ENCODE measurements around the gene GSTA3. TPM values are rescaled to one million over a fixed set of nuclear protein-coding genes. Genes with fewer than 3 reads are reported as not detected.
"Not testable (repeated sequence)": the region's sequence is repeated elsewhere in the genome, so short reads cannot be mapped to it uniquely, and the experiment has no call there.

Gene GSTA3
- total and polyA plus RNA-seq, 8 donors = not detected

DNA sequence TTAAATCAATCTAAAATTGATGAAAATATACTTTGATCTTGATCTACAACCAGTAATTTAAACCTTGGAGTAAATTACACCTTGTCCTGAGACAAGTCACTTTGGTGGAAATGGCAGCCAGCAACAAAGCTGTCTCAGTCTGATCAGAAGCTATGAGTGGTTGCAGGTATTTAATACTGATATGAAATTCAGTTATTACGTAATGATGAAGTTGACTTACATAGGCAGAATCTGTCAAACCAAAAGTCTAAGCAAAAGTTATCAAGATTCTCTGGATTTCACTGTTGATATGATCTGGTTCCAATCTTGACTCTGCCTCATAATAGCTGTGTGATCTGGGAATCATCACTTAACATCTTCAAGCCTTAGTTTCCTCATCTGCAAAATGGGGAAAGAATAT lies 41.3 kb downstream of the GSTA3 start:
- Histone ChIP-seq H3K4me1 (no peaks in the 10 kb centered on the region), H3K9me3 (no peaks in the 10 kb centered on the region), H3K36me3 (no peaks in the 10 kb centered on the region), H3K27me3 (no peaks in the 10 kb centered on the region), H3K4me3 (no peak overlapping the region), H3K27ac (no peak overlapping the region)
- intact Hi-C loops (cut with DNase I) = no loop called here
- no peak for FAIRE-seq
- DNase-seq = no peak
- ATAC-seq = no peak
- 85 to 89% methylated on average over 1 of the region's 1 CpG for WGBS, 2 donors
- TF ChIP-seq CTCF (IDR thresholded peaks at IDR 0.05) = no peak

GRCh38 chr6:52861151-52861550 lies 48.3 kb downstream of the GSTA3 start:
- H3K27me3 ChIP-seq; H3K9me3 ChIP-seq; H3K4me3 ChIP-seq; H3K4me1 ChIP-seq; H3K36me3 ChIP-seq; FAIRE-seq; H3K27ac ChIP-seq; ATAC-seq; intact Hi-C loops (cut with DNase I): not testable (repeated sequence)
- peak in 4 of 6 donors; percentile 10 to 41 (median 19) for DNase-seq
- 50 to 53% methylated on average over 7 of the region's 7 CpGs for WGBS, 2 donors

GRCh38 chr6:52858416-52858815 lies 51.1 kb downstream of the GSTA3 start:
- H3K4me1 ChIP-seq = no peaks in the 10 kb centered on the region
- intact Hi-C loops (cut with DNase I) = no loop called here
- 92 to 93% methylated on average over 4 of the region's 4 CpGs for WGBS, 2 donors
- DNase-seq = no peak
- no peak for TF ChIP-seq CTCF (IDR thresholded peaks at IDR 0.05)
- no peak for ATAC-seq
- H3K27ac ChIP-seq = no peak overlapping the region
- no peak for FAIRE-seq
- H3K9me3 ChIP-seq = no peaks in the 10 kb centered on the region
- no peak overlapping the region for H3K4me3 ChIP-seq
- H3K36me3 ChIP-seq = no peaks in the 10 kb centered on the region
- no peaks in the 10 kb centered on the region for H3K27me3 ChIP-seq

GRCh38 chr6:52856137-52856536 lies 53.4 kb downstream of the GSTA3 start:
- ATAC-seq (peak in 1 of 4 donors; percentile 64), DNase-seq (peak in 5 of 6 donors; percentile 32 to 80 (median 37))
- H3K9me3 ChIP-seq; H3K36me3 ChIP-seq; FAIRE-seq; H3K27me3 ChIP-seq; H3K4me1 ChIP-seq; H3K4me3 ChIP-seq; intact Hi-C loops (cut with DNase I): not testable (repeated sequence)
- WGBS, 2 donors = 5 to 8% methylated on average over 3 of the region's 3 CpGs
- H3K27ac ChIP-seq = peak overlapping the region in 1 of 4 donors; percentile 30

DNA sequence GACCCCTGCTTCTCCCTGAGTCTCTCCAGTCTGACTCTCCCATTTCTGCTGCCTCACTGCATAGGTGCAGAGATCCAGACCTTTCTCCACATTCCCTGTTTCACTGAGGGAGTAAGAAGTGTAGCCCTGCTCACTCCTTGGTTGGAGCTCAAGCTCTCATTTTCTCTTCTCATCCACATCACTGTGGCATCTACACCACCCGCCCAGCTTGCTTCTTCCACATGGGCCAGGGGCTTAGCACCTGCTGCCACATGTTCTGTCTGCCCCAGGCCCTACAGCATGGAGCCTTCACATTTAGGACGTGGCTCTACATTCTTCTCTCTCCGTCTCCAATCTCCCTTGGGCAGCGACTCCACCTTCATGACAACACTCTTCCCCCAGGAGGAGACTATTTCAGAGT lies 60.4 kb downstream of the GSTA3 start:
- Histone ChIP-seq H3K27ac (no peak overlapping the region), H3K9me3 (no peaks in the 10 kb centered on the region), H3K27me3 (no peaks in the 10 kb centered on the region), H3K4me1 (peaks cover 0 to 3% (median 0%) of the 10 kb centered on the region in 3 donors), H3K4me3 (no peak overlapping the region), H3K36me3 (no peaks in the 10 kb centered on the region)
- no peak for ATAC-seq
- WGBS, 2 donors = 92 to 93% methylated on average over 4 of the region's 4 CpGs
- FAIRE-seq = no peak
- DNase-seq = no peak
- intact Hi-C loops (cut with DNase I) = no loop called here
- TF ChIP-seq CTCF (IDR thresholded peaks at IDR 0.05) = no peak

Other genes starting within 250 kb of the GSTA3 start
- 10 to 100 TPM; 12.4 to 24.4 (median 17.3) TPM for gene TMEM14A, start 238.6 kb downstream of the GSTA3 start, total RNA-seq
- 10 to 100 TPM; 15.9 to 29.6 TPM for gene TMEM14A, start 238.6 kb downstream of the GSTA3 start, polyA plus RNA-seq
- gene GSTA2, start 146.2 kb downstream of the GSTA3 start, total RNA-seq = 100 to 1,000 TPM in 2 of 6 donors, 10 to 100 TPM in 4; 47.6 to 114 (median 90.4) TPM
- 10 to 100 TPM; 26.0 to 30.4 TPM for gene GSTA2, start 146.2 kb downstream of the GSTA3 start, polyA plus RNA-seq
- 100 to 1,000 TPM in 1 of 6 donors, 10 to 100 TPM in 5; 31.5 to 125 (median 44.5) TPM for gene GSTA1, start 105.9 kb downstream of the GSTA3 start, total RNA-seq
- 10 to 100 TPM; 44.7 to 73.4 TPM for gene GSTA1, start 105.9 kb downstream of the GSTA3 start, polyA plus RNA-seq
- gene GSTA5, start 68.9 kb downstream of the GSTA3 start, total RNA-seq = not detected
- not detected for gene GSTA5, start 68.9 kb downstream of the GSTA3 start, polyA plus RNA-seq
- gene GSTA4, start 85.6 kb upstream of the GSTA3 start, total RNA-seq = 10 to 100 TPM; 11.0 to 18.4 (median 13.2) TPM
- gene GSTA4, start 85.6 kb upstream of the GSTA3 start, polyA plus RNA-seq = 10 to 100 TPM; 19.3 to 33.3 TPM
- gene CILK1, start 152.1 kb upstream of the GSTA3 start, total RNA-seq = 1 to 10 TPM; 3.5 to 9.0 (median 5.2) TPM
- 1 to 10 TPM; 2.7 to 2.9 TPM for gene CILK1, start 152.1 kb upstream of the GSTA3 start, polyA plus RNA-seq
- 10 to 100 TPM; 38.0 to 66.1 (median 50.8) TPM for gene FBXO9, start 155.7 kb upstream of the GSTA3 start, total RNA-seq
- 10 to 100 TPM; 30.9 to 51.5 TPM for gene FBXO9, start 155.7 kb upstream of the GSTA3 start, polyA plus RNA-seq
- not detected for gene GCM1, start 239.1 kb upstream of the GSTA3 start, total RNA-seq
- gene GCM1, start 239.1 kb upstream of the GSTA3 start, polyA plus RNA-seq = not detected

Data from pancreas (tissue), 10 donors.